ENCODE results near the gene KCNQ1. TPM values are rescaled to one million over a fixed set of nuclear protein-coding genes. Genes with fewer than 3 reads are reported as not detected.

KCNQ1 gene
- polyA plus RNA-seq, 1 donor (not counting 4 experiments of a cell fraction or from before 2014, with no cell fraction given), result not detected

DNA sequence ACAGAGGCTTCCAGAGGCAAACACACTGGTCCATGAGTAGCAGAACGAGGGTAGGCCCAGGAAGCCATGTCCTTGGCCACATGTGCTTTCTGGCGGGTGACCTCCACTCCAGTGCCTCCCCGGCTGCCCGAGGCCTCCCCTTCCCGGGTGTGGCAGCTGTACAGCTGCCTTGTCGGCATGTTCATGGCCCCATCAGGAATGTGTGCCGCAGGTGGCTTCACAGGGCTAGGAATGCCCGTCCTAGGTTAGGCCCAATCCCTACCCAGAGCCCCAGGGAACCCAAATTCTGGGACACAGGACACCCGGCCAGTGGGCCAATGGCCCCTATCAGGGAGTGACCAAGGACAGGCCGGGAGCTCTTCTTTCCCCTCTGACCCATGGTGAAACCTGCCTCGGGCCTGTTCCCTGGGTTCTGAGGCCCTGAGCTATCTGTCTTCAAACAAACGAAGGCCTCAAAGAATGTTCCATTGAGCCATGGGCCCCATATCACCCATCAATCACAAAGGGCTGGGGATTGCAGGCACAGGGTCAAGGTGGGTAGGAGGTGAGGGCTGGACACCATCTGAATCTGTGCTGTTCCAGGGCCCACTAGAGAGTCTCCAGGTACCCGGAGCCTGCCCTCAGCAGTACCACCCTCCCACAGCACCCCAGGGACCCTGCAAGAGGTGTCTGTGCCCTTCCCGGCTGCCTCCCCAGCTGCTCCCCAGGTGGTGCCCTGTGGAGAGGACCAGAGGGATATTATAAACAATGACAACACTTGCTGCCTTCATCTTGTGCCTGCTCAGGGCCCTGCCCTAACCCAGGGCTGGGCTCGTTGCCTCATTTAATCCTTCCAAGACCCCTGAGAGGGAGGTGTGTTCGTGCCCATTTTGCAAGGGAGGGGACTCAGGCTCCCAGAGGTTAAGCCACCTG, 444.8 kb downstream of the KCNQ1 start:
- no peak overlapping the region for H3K4me3 ChIP-seq (ENCODE audit: control insufficient read depth in 2 of 3, extremely low read depth in 1 of 3, insufficient read depth in 2 of 3, low read depth in 1 of 3, low read length in 3 of 3)
- DNase-seq (ENCODE audit: low read depth, low spot score) (no peak), FAIRE-seq (no peak)
- no peak overlapping the region for H3K27ac ChIP-seq (ENCODE audit: control insufficient read depth, insufficient read depth, low read length)
- no peaks in the 10 kb centered on the region for H3K36me3 ChIP-seq (ENCODE audit: control insufficient read depth in 2 of 2, extremely low read depth in 1 of 2, insufficient read depth in 2 of 2, low read length in 2 of 2)
- dilution Hi-C loops (cut with MboI; ENCODE audit: extremely low pct_ligation_motif_present, low sequenced_read_pairs), result no loop called here
- H4K20me1 ChIP-seq (ENCODE audit: control insufficient read depth, extremely low read depth, insufficient read depth, low read length), result peaks cover 2% of the 10 kb centered on the region
- H3K4me2 ChIP-seq (ENCODE audit: control insufficient read depth, extremely low read depth, insufficient read depth, low read depth, low read length), result no peak overlapping the region
- no peaks in the 10 kb centered on the region for H3K9me1 ChIP-seq (ENCODE audit: control insufficient read depth, extremely low read depth, insufficient read depth, low read length)
- no peaks in the 10 kb centered on the region for H3K79me2 ChIP-seq (ENCODE audit: control insufficient read depth, insufficient read depth, low read length)
- no peak overlapping the region for H3K9ac ChIP-seq (ENCODE audit: control insufficient read depth, extremely low read depth, insufficient read depth, low read length)
- no peak overlapping the region for H2AFZ ChIP-seq (ENCODE audit: control insufficient read depth, low read length)
- TF ChIP-seq, protein P1, sequence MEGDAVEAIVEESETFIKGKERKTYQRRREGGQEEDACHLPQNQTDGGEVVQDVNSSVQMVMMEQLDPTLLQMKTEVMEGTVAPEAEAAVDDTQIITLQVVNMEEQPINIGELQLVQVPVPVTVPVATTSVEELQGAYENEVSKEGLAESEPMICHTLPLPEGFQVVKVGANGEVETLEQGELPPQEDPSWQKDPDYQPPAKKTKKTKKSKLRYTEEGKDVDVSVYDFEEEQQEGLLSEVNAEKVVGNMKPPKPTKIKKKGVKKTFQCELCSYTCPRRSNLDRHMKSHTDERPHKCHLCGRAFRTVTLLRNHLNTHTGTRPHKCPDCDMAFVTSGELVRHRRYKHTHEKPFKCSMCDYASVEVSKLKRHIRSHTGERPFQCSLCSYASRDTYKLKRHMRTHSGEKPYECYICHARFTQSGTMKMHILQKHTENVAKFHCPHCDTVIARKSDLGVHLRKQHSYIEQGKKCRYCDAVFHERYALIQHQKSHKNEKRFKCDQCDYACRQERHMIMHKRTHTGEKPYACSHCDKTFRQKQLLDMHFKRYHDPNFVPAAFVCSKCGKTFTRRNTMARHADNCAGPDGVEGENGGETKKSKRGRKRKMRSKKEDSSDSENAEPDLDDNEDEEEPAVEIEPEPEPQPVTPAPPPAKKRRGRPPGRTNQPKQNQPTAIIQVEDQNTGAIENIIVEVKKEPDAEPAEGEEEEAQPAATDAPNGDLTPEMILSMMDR (optimal IDR thresholded peaks at IDR 0.05 in 1 of 3, IDR thresholded peaks at IDR 0.05 in 1 of 3, conservative IDR thresholded peaks at IDR 0.05 in 1 of 3; ENCODE audit: extremely low read depth in 1 of 3, insufficient read depth in 2 of 3, low read length in 3 of 3), result no peak
- no peak for TF ChIP-seq EZH2 (IDR thresholded peaks at IDR 0.05; ENCODE audit: low read length)
- peaks cover 29% of the 10 kb centered on the region for H3K4me1 ChIP-seq (ENCODE audit: control insufficient read depth, extremely low read depth, insufficient read depth, low read length)
- peaks cover 12% of the 10 kb centered on the region for H3K27me3 ChIP-seq (ENCODE audit: control insufficient read depth, extremely low read depth, insufficient read depth, low read length)
- H3K9me3 ChIP-seq (ENCODE audit: control insufficient read depth, low read depth, low read length), result no peaks in the 10 kb centered on the region

DNA sequence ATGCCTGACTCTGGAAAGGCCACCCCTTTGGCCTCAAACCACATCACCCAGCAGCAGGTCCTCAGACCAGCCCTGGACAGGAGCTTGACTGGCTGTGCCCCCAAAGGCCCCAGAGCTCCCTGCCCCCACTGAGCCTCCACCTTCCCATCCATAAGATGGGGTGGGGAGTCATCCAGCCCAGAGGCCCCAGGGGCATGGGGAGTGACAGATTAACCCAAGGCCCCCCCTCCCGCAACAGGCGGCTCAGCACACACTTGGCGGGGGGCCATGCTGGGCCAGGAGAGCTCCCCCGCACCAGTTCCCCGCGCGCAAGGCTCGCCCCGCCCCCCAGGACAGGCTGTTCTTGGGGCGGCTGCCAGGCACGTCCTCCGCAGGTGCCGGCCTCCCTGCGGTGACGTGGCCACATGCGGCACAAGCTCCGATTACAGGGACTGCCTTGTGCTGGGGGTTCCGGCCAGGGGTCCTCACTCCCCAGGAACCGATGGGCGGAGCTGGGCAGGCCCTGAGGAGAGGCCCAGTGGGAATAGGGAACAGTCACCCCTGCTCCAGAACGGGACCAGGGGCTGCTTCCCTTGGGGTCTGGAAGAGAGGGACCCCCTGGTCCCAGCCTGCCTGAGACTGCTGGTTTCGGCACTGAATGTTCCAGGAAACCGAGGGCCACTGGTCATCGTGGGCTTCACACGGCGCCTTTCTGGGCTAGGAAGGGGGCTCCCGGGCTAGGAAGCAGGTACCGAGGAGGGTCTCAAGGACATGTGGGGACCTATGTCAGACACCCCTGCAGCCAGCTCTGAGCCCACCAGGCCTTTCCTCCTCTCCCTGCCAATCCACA, 445.9 kb downstream of the KCNQ1 start:
- Histone ChIP-seq H3K9me1 (ENCODE audit: control insufficient read depth, extremely low read depth, insufficient read depth, low read length) (no peaks in the 10 kb centered on the region), H3K4me3 (ENCODE audit: control insufficient read depth in 2 of 3, extremely low read depth in 1 of 3, insufficient read depth in 2 of 3, low read depth in 1 of 3, low read length in 3 of 3) (no peak overlapping the region), H3K27ac (ENCODE audit: control insufficient read depth, insufficient read depth, low read length) (no peak overlapping the region), H3K27me3 (ENCODE audit: control insufficient read depth, extremely low read depth, insufficient read depth, low read length) (peaks cover 3% of the 10 kb centered on the region), H3K79me2 (ENCODE audit: control insufficient read depth, insufficient read depth, low read length) (no peaks in the 10 kb centered on the region), H4K20me1 (ENCODE audit: control insufficient read depth, extremely low read depth, insufficient read depth, low read length) (peaks cover 2% of the 10 kb centered on the region), H3K36me3 (ENCODE audit: control insufficient read depth in 2 of 2, extremely low read depth in 1 of 2, insufficient read depth in 2 of 2, low read length in 2 of 2) (no peaks in the 10 kb centered on the region), H2AFZ (ENCODE audit: control insufficient read depth, low read length) (peak overlapping the region; percentile 56), H3K9ac (ENCODE audit: control insufficient read depth, extremely low read depth, insufficient read depth, low read length) (peak overlapping the region; percentile 54), H3K4me1 (ENCODE audit: control insufficient read depth, extremely low read depth, insufficient read depth, low read length) (peaks cover 25% of the 10 kb centered on the region), H3K4me2 (ENCODE audit: control insufficient read depth, extremely low read depth, insufficient read depth, low read depth, low read length) (peak overlapping the region; percentile 62), H3K9me3 (ENCODE audit: control insufficient read depth, low read depth, low read length) (no peaks in the 10 kb centered on the region)
- no peak for DNase-seq (ENCODE audit: low read depth, low spot score)
- TF ChIP-seq, protein P1 (optimal IDR thresholded peaks at IDR 0.05 in 1 of 3, IDR thresholded peaks at IDR 0.05 in 1 of 3, conservative IDR thresholded peaks at IDR 0.05 in 1 of 3; ENCODE audit: extremely low read depth in 1 of 3, insufficient read depth in 2 of 3, low read length in 3 of 3), result no peak
- TF ChIP-seq EZH2 (IDR thresholded peaks at IDR 0.05; ENCODE audit: low read length), result no peak
- dilution Hi-C loops (cut with MboI; ENCODE audit: extremely low pct_ligation_motif_present, low sequenced_read_pairs), result no loop called here
- FAIRE-seq, result no peak

All from keratinocyte (primary cell).